IMR-90 (cell line): ENCODE data around the gene SLC6A12. TPM values are rescaled to one million over a fixed set of nuclear protein-coding genes. Genes with fewer than 3 reads are reported as not detected.

Source experiments
- ATAC-seq: fragments of 200-7000 bp; cut with Tn5 transposase; 2 replicates; pipeline ENCODE4 v1.9.1; 2020; ENCODE audit warnings: low read depth, mild to moderate bottlenecking, moderate library complexity
- BruUV-seq: library from RNA; stranded (reverse); fragments of 400-500 nt; replicated peaks from 2 replicates; lab custom pipeline; 2021; lab: Mats Ljungman, UMichigan
- CTCF ChIA-PET: fragments of 300-600 bp; formaldehyde crosslinking; extraction: SDS; loops from one replicate; lab custom pipeline; 2021; ENCODE audit warnings: antibody characterized with exemption; lab: Yijun Ruan, JAX
- POLR2A ChIA-PET: fragments of 300-600 bp; sonication (Branson Sonifier 250); formaldehyde crosslinking; loops from one replicate; lab custom pipeline; 2022; ENCODE audit warnings: antibody characterized with exemption; ENCODE audit not compliant: unreplicated experiment; lab: Charles Lee
- DNase-seq: peaks from one replicate; pipeline ENCODE4 v3.0.0; 2013
- H2AFZ ChIP-seq: replicated peaks from 2 replicates; pipeline ENCODE3; 2013; ENCODE audit warnings: low read length, mild to moderate bottlenecking; ENCODE audit not compliant: poor library complexity
- H2AK5ac ChIP-seq: 2 replicates; pipeline ENCODE4 v1.6.1; 2013; ENCODE audit warnings: low read depth, low read length, inconsistent platforms
- H2AK9ac ChIP-seq: replicated peaks from 2 replicates; pipeline ENCODE3; 2013; ENCODE audit warnings: mild to moderate bottlenecking, low read depth, low read length, moderate library complexity; ENCODE audit not compliant: poor library complexity
- H2BK120ac ChIP-seq: 2 replicates; pipeline ENCODE4 v1.6.1; 2013; ENCODE audit warnings: low read depth, low read length, inconsistent platforms
- H2BK15ac ChIP-seq: 3 replicates; pipeline ENCODE4 v1.6.1; 2013; ENCODE audit warnings: low read depth, low read length, inconsistent platforms
- H2BK20ac ChIP-seq: 2 replicates; pipeline ENCODE4 v1.6.1; 2013; ENCODE audit warnings: low read depth, mild to moderate bottlenecking, inconsistent platforms, low read length, moderate library complexity
- H2BK5ac ChIP-seq: 2 replicates; pipeline ENCODE4 v1.6.1; 2013; ENCODE audit warnings: mild to moderate bottlenecking, low read depth, low read length, inconsistent platforms; ENCODE audit not compliant: poor library complexity, severe bottlenecking
- H3K14ac ChIP-seq: replicated peaks from 2 replicates; pipeline ENCODE4 v1.6.1; 2013; ENCODE audit warnings: low read depth, low read length, inconsistent platforms
- H3K18ac ChIP-seq: 2 replicates; pipeline ENCODE4 v1.6.1; 2013; ENCODE audit warnings: low read depth, low read length, control low read depth
- H3K23ac ChIP-seq: 2 replicates; pipeline ENCODE4 v1.6.1; 2013; ENCODE audit warnings: low read depth, low read length, inconsistent platforms
- H3K27ac ChIP-seq: 2 replicates; pipeline ENCODE4 v1.5.1; 2013; ENCODE audit warnings: mild to moderate bottlenecking, control low read depth, low read length; ENCODE audit not compliant: insufficient read depth
- H3K27me3 ChIP-seq: 2 replicates; pipeline ENCODE4 v1.6.1; 2013; ENCODE audit warnings: low read length; ENCODE audit not compliant: control insufficient read depth, insufficient read depth
- H3K36me3 ChIP-seq: 2 replicates; pipeline ENCODE4 v1.6.1; 2013; ENCODE audit warnings: low read length, mixed read lengths; ENCODE audit not compliant: control insufficient read depth, insufficient read depth
- H3K4ac ChIP-seq: 2 replicates; pipeline ENCODE4 v1.6.1; 2013; ENCODE audit warnings: low read depth, low read length, inconsistent platforms
- H3K4me1 ChIP-seq: 2 replicates; pipeline ENCODE4 v1.6.1; 2013; ENCODE audit warnings: low read length, mixed read lengths; ENCODE audit not compliant: control insufficient read depth, insufficient read depth
- H3K4me2 ChIP-seq: 2 replicates; pipeline ENCODE4 v1.6.1; 2013; ENCODE audit warnings: low read depth, mild to moderate bottlenecking, control low read depth, low read length, moderate library complexity
- H3K4me3 ChIP-seq: 2 replicates; pipeline ENCODE4 v1.5.1; 2013; ENCODE audit warnings: low read depth, mild to moderate bottlenecking, control low read depth, low read length, moderate library complexity; ENCODE audit not compliant: insufficient read depth
- H3K56ac ChIP-seq: 2 replicates; pipeline ENCODE4 v1.6.1; 2013; ENCODE audit warnings: low read length, inconsistent platforms; ENCODE audit not compliant: insufficient read depth; ENCODE audit errors: extremely low read depth
- H3K79me1 ChIP-seq, 2 experiments: 2 replicates each; pipeline ENCODE4 v1.6.1; 2013; ENCODE audit warnings: low read length in 2 of 2, inconsistent platforms in 1 of 2, low read depth in 1 of 2
- H3K9ac ChIP-seq: 2 replicates; pipeline ENCODE4 v1.6.1; 2013; ENCODE audit warnings: low read depth, low read length, control low read depth
- H3K9me1 ChIP-seq: 2 replicates; pipeline ENCODE4 v1.6.1; 2013; ENCODE audit warnings: low read length, inconsistent platforms; ENCODE audit not compliant: insufficient read depth
- H3K9me3 ChIP-seq: 2 replicates; pipeline ENCODE4 v1.6.1; 2013; ENCODE audit warnings: low read length; ENCODE audit not compliant: control insufficient read depth, insufficient read depth
- H4K20me1 ChIP-seq: 2 replicates; pipeline ENCODE4 v1.6.1; 2013; ENCODE audit warnings: low read length, inconsistent platforms; ENCODE audit not compliant: insufficient read depth
- H4K5ac ChIP-seq: 2 replicates; pipeline ENCODE4 v1.6.1; 2013; ENCODE audit warnings: mild to moderate bottlenecking, low read depth, low read length, control low read depth
- H4K8ac ChIP-seq, 2 experiments: 2 replicates each; pipeline ENCODE4 v1.6.1; 2013; ENCODE audit warnings: low read depth in 2 of 2, low read length in 2 of 2, control low read depth in 1 of 2, inconsistent platforms in 1 of 2
- H4K91ac ChIP-seq: 2 replicates; pipeline ENCODE4 v1.6.1; 2013; ENCODE audit warnings: low read depth, low read length, inconsistent platforms; ENCODE audit not compliant: insufficient read depth
- BHLHE40 ChIP-seq: fragments of 150-350 bp; IDR thresholded peaks from 2 replicates; pipeline ENCODE4 v1.6.1; 2016; ENCODE audit warnings: mild to moderate bottlenecking, low read depth, low read length
- CEBPB ChIP-seq: IDR thresholded peaks from 2 replicates; pipeline ENCODE4 v1.6.1; 2012; ENCODE audit warnings: low read depth, low read length, improper control_type of control experiment
- FOS ChIP-seq: fragments of 150-350 bp; IDR thresholded peaks from 2 replicates; pipeline ENCODE4 v1.6.1; 2016; ENCODE audit warnings: low read depth, low read length
- MAZ ChIP-seq: IDR thresholded peaks from 2 replicates; pipeline ENCODE4 v1.6.1; 2012; ENCODE audit warnings: low read depth, mild to moderate bottlenecking, low read length, improper control_type of control experiment, moderate library complexity, borderline replicate concordance
- NFE2L2 ChIP-seq: fragments of 150-350 bp; IDR thresholded peaks from 2 replicates; pipeline ENCODE4 v1.6.1; 2016; ENCODE audit warnings: low read depth, mild to moderate bottlenecking, low read length
- POLR2A ChIP-seq: IDR thresholded peaks from 2 replicates; pipeline ENCODE4 v1.6.1; 2012; ENCODE audit warnings: mild to moderate bottlenecking, low read depth, low read length
- RAD21 ChIP-seq: IDR thresholded peaks from 2 replicates; pipeline ENCODE4 v1.6.1; 2012; ENCODE audit warnings: low read length, improper control_type of control experiment
- RCOR1 ChIP-seq: IDR thresholded peaks from 2 replicates; pipeline ENCODE4 v1.6.1; 2012; ENCODE audit warnings: mild to moderate bottlenecking, low read length, improper control_type of control experiment; ENCODE audit not compliant: insufficient replicate concordance
- RFX5 ChIP-seq: IDR thresholded peaks from 2 replicates; pipeline ENCODE4 v1.8.0; 2012; ENCODE audit warnings: low read depth, mild to moderate bottlenecking, low read length, moderate library complexity
- SMC3 ChIP-seq: fragments of 150-350 bp; IDR thresholded peaks from 2 replicates; pipeline ENCODE4 v1.6.1; 2016; ENCODE audit warnings: low read depth, mild to moderate bottlenecking, antibody characterized with exemption, low read length, moderate library complexity
- USF2 ChIP-seq: fragments of 150-350 bp; IDR thresholded peaks from 2 replicates; pipeline ENCODE4 v1.6.1; 2017; ENCODE audit warnings: mild to moderate bottlenecking, antibody characterized with exemption, low read length, low read depth
- WGBS, 2 experiments: methylation state at CpG; one replicate each; pipeline versions ENCODE4 v1.1.5 to v1.1.7; 2013; ENCODE audit warnings: missing lambda C conversion rate in 2 of 2; ENCODE audit not compliant: insufficient read length in 1 of 2; ENCODE audit errors: extremely low coverage in 2 of 2; 5-methylcytosine and 5-hydroxymethylcytosine counted together
- dilution Hi-C: fragments of 300-500 bp; cut with HindIII; formaldehyde crosslinking; loops from one replicate; pipeline ENCODE4 v1.14.3; 2018; ENCODE audit warnings: low sequenced_read_pairs; ENCODE audit not compliant: unreplicated experiment
- in situ Hi-C: fragments of 300-500 bp; cut with MboI; formaldehyde crosslinking; loops from 3 replicates; pipeline ENCODE4 v1.14.3; 2019; ENCODE audit warnings: low sequenced_read_pairs, inconsistent platforms, mixed read lengths
- intact Hi-C: fragments of 100-400 bp; cut with micrococcal nuclease; formaldehyde crosslinking; loops from 2 replicates; pipeline ENCODE4 v1.10.0; 2022
- polyA plus RNA-seq, 3 experiments: library from polyadenylated mRNA; depleted of rRNA; stranded (reverse); fragments of >200 nt; gene quantifications; 2 replicates each; pipeline ENCODE4 v1.2.3, GENCODE V29; 2012; ENCODE audit warnings: low replicate concordance in 1 of 3
- total RNA-seq: library from RNA; depleted of rRNA; stranded (reverse); fragments of >200 nt; gene quantifications from 2 replicates; pipeline ENCODE4 v1.2.3, GENCODE V29; 2012

The SLC6A12 gene
- total and polyA plus RNA-seq, 2 of the 4 experiments (the other 2 are of a cell fraction): not detected

DNA sequence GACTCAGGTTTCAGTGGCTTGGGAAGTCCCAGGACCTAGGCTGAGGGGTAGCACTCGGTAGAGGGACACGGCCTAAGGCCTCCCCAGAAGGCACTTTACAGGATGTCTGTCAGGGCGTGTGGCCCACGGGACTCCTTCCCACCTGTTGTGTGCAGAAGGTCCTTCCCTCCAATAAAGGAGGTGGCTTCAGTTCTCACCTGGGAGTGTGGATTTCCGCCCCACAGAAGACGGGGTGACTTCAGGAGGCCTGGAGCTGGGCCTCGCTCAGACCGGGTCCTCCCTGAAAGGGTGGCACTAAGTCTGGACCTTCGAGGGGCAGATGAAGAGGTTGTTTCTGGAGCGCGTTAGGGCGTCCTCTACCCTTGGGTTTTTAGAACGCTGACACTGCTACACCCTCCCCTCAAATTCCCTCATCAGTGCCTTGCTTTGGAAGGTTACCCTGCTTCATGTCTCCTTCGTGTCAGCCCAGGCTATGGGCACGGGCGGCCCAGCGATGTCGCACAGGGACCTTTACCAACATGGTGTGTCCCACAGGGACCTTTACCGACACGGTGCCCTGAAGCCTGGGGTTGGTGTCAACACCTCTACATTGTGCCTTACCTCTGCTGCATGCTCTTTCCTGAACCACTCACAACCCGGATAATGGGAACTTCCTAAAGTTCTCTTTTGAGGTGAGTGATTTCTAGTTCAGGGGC is 7.1 kb downstream of the SLC6A12 start:
- ChIA-PET POLR2A (no interaction called here), CTCF (no interaction called here)
- no peak overlapping the region for H2BK120ac ChIP-seq
- H4K20me1 ChIP-seq: no peaks in the 10 kb centered on the region
- no peak overlapping the region for H3K4me2 ChIP-seq
- no peak overlapping the region for H3K4me3 ChIP-seq
- ATAC-seq (no peak), DNase-seq (no peak)
- H3K79me1 ChIP-seq: no peaks in the 10 kb centered on the region
- no peaks in the 10 kb centered on the region for H3K36me3 ChIP-seq
- H3K9me1 ChIP-seq: no peaks in the 10 kb centered on the region; the same call in 1 of the 2 replicates
- 90% methylated on average over 2 of the region's 21 CpGs; no CpG with 5 or more reads in 1 of the 2 experiments for WGBS, 2 experiments
- no peak overlapping the region for H4K8ac ChIP-seq
- dilution Hi-C loops: no loop called here
- H3K9ac ChIP-seq: no peak overlapping the region
- H4K91ac ChIP-seq: no peak overlapping the region
- H2BK5ac ChIP-seq: no peak overlapping the region
- H2BK20ac ChIP-seq: no peak overlapping the region
- in situ Hi-C loops: no loop called here
- no peak overlapping the region for H2AFZ ChIP-seq
- BruUV-seq: no TSS peak
- no peak overlapping the region for H3K4ac ChIP-seq
- no peak overlapping the region for H3K27ac ChIP-seq
- no peak overlapping the region for H3K14ac ChIP-seq
- no peak overlapping the region for H2AK9ac ChIP-seq
- H2BK15ac ChIP-seq: no peak overlapping the region
- H3K27me3 ChIP-seq: peaks cover 74% of the 10 kb centered on the region
- intact Hi-C loops: no loop called here
- H2AK5ac ChIP-seq: no peak overlapping the region
- no peak overlapping the region for H3K23ac ChIP-seq
- H3K9me3 ChIP-seq: no peaks in the 10 kb centered on the region
- peaks cover 3% of the 10 kb centered on the region for H3K4me1 ChIP-seq
- H4K5ac ChIP-seq: no peak overlapping the region
- TF ChIP-seq RAD21 (no peak), NFE2L2 (no peak), BHLHE40 (no peak), POLR2A (no peak), FOS (no peak), MAZ (no peak), USF2 (no peak), RCOR1 (no peak), RFX5 (no peak), CEBPB (no peak), SMC3 (no peak)
- H3K56ac ChIP-seq: no peak overlapping the region
- no peak overlapping the region for H3K18ac ChIP-seq
